ENCODE measurements around the gene FRMPD1.

The FRMPD1 gene

GRCh38 chr9:37652261-37652660, 1.5 kb downstream of the FRMPD1 start:
- no peak for TF ChIP-seq FOXM1 (IDR thresholded peaks at IDR 0.05; ENCODE audit: borderline replicate concordance, low read depth)
- TF ChIP-seq ZBTB7A (IDR thresholded peaks at IDR 0.05; ENCODE audit: low read depth) = no peak
- no peak for TF ChIP-seq TEAD4 (IDR thresholded peaks at IDR 0.05)
- no peak for TF ChIP-seq RAD21 (IDR thresholded peaks at IDR 0.05; ENCODE audit: low read depth)
- TF ChIP-seq USF1 (IDR thresholded peaks at IDR 0.05) = no peak
- no peak for TF ChIP-seq TAF1 (IDR thresholded peaks at IDR 0.05; ENCODE audit: low read depth)
- TF ChIP-seq MAX (IDR thresholded peaks at IDR 0.05) = no peak
- no peak for TF ChIP-seq REST (IDR thresholded peaks at IDR 0.05; ENCODE audit: low read depth)
- no peak for TF ChIP-seq CREB1 (IDR thresholded peaks at IDR 0.05; ENCODE audit: low read depth)
- TF ChIP-seq CEBPB (IDR thresholded peaks at IDR 0.05) = no peak
- TF ChIP-seq TCF12 (IDR thresholded peaks at IDR 0.05; ENCODE audit: low read depth) = no peak
- TF ChIP-seq YY1 (IDR thresholded peaks at IDR 0.05; ENCODE audit: low read depth) = no peak
- TF ChIP-seq EGR1 (IDR thresholded peaks at IDR 0.05) = no peak
- TF ChIP-seq EP300 (IDR thresholded peaks at IDR 0.05; ENCODE audit: borderline replicate concordance) = no peak
- TF ChIP-seq NFIC (IDR thresholded peaks at IDR 0.05) = no peak

GRCh38 chr9:37653385-37653784, 2.6 kb downstream of the FRMPD1 start:
- TF ChIP-seq USF1 (IDR thresholded peaks at IDR 0.05) (no peak), REST (IDR thresholded peaks at IDR 0.05; ENCODE audit: low read depth) (no peak), RAD21 (IDR thresholded peaks at IDR 0.05; ENCODE audit: low read depth) (no peak), EP300 (IDR thresholded peaks at IDR 0.05; ENCODE audit: borderline replicate concordance) (no peak), FOXM1 (IDR thresholded peaks at IDR 0.05; ENCODE audit: borderline replicate concordance, low read depth) (no peak), TAF1 (IDR thresholded peaks at IDR 0.05; ENCODE audit: low read depth) (no peak), YY1 (IDR thresholded peaks at IDR 0.05; ENCODE audit: low read depth) (no peak), CEBPB (IDR thresholded peaks at IDR 0.05) (no peak), NFIC (IDR thresholded peaks at IDR 0.05) (no peak), TCF12 (IDR thresholded peaks at IDR 0.05; ENCODE audit: low read depth) (no peak), MAX (IDR thresholded peaks at IDR 0.05) (no peak)

- no peak for TF ChIP-seq MAX (IDR thresholded peaks at IDR 0.05)
- TF ChIP-seq RAD21 (IDR thresholded peaks at IDR 0.05; ENCODE audit: low read depth) = no peak
- no peak for TF ChIP-seq CREB1 (IDR thresholded peaks at IDR 0.05; ENCODE audit: low read depth)
- no peak for TF ChIP-seq TAF1 (IDR thresholded peaks at IDR 0.05; ENCODE audit: low read depth)
- no peak for TF ChIP-seq YY1 (IDR thresholded peaks at IDR 0.05; ENCODE audit: low read depth)
- TF ChIP-seq TEAD4 (IDR thresholded peaks at IDR 0.05) = no peak
- no peak for TF ChIP-seq NFIC (IDR thresholded peaks at IDR 0.05)
- no peak for TF ChIP-seq FOXM1 (IDR thresholded peaks at IDR 0.05; ENCODE audit: borderline replicate concordance, low read depth)
- no peak for TF ChIP-seq CEBPB (IDR thresholded peaks at IDR 0.05)
Observed at GRCh38 chr9:37656936-37657335, 6.2 kb downstream of the FRMPD1 start.

GRCh38 chr9:37660691-37661090, 9.9 kb downstream of the FRMPD1 start:
- no peak for TF ChIP-seq REST (IDR thresholded peaks at IDR 0.05; ENCODE audit: low read depth)
- TF ChIP-seq YY1 (IDR thresholded peaks at IDR 0.05; ENCODE audit: low read depth) = no peak
- TF ChIP-seq NFIC (IDR thresholded peaks at IDR 0.05) = no peak
- no peak for TF ChIP-seq CREB1 (IDR thresholded peaks at IDR 0.05; ENCODE audit: low read depth)
- no peak for TF ChIP-seq TEAD4 (IDR thresholded peaks at IDR 0.05)
- TF ChIP-seq USF1 (IDR thresholded peaks at IDR 0.05) = no peak
- TF ChIP-seq EP300 (IDR thresholded peaks at IDR 0.05; ENCODE audit: borderline replicate concordance) = no peak
- no peak for TF ChIP-seq ZBTB7A (IDR thresholded peaks at IDR 0.05; ENCODE audit: low read depth)
- TF ChIP-seq FOXM1 (IDR thresholded peaks at IDR 0.05; ENCODE audit: borderline replicate concordance, low read depth) = no peak
- no peak for TF ChIP-seq MAX (IDR thresholded peaks at IDR 0.05)
- no peak for TF ChIP-seq TAF1 (IDR thresholded peaks at IDR 0.05; ENCODE audit: low read depth)
- no peak for TF ChIP-seq CEBPB (IDR thresholded peaks at IDR 0.05)
- TF ChIP-seq EGR1 (IDR thresholded peaks at IDR 0.05) = no peak
- TF ChIP-seq TCF12 (IDR thresholded peaks at IDR 0.05; ENCODE audit: low read depth) = no peak
- no peak for TF ChIP-seq RAD21 (IDR thresholded peaks at IDR 0.05; ENCODE audit: low read depth)
